ENCODE measurements around the gene ELMO3.

DNA sequence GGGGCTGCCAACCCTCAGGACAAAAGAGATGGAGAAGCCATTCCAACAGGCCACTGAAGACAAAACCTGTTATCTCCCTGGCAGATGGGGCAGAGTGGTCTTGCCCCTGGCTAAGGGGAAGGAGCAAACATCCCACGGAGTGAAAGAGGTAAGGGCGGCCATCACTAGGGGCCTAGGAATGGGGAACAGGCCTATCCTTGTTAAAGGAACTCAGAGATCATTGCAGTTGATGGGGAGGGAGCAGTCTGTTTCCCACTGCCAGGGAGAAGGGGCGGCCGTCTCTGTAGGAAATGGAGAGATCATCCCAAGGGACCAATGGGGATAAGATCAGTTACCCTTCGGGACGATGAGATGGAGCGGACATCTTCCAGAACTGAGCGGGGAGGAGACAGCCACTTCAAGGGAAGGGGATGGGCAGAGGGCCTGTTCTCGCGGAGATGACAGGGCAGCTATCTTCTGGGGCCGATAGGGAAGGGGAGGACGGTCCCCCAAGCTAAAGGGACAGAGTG lies 27.4 kb downstream of the ELMO3 start:
- no peak for TF ChIP-seq POLR2A (IDR thresholded peaks at IDR 0.05)
- TF ChIP-seq, protein P1, sequence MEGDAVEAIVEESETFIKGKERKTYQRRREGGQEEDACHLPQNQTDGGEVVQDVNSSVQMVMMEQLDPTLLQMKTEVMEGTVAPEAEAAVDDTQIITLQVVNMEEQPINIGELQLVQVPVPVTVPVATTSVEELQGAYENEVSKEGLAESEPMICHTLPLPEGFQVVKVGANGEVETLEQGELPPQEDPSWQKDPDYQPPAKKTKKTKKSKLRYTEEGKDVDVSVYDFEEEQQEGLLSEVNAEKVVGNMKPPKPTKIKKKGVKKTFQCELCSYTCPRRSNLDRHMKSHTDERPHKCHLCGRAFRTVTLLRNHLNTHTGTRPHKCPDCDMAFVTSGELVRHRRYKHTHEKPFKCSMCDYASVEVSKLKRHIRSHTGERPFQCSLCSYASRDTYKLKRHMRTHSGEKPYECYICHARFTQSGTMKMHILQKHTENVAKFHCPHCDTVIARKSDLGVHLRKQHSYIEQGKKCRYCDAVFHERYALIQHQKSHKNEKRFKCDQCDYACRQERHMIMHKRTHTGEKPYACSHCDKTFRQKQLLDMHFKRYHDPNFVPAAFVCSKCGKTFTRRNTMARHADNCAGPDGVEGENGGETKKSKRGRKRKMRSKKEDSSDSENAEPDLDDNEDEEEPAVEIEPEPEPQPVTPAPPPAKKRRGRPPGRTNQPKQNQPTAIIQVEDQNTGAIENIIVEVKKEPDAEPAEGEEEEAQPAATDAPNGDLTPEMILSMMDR (IDR thresholded peaks at IDR 0.05) = no peak

Data from esophagus squamous epithelium (tissue), 4 donors.